CD4-positive, alpha-beta T cell treated with Interferon gamma for 1 hour (primary cell): ENCODE measurements around the gene CTNNBIP1.
A peak's percentile ranks its signal among the peaks of the same experiment; 100 is the strongest.

Experiments
- DNase-seq: peaks from one replicate; pipeline ENCODE4 v3.0.0-alpha.2; 2020

CTNNBIP1 gene

DNA sequence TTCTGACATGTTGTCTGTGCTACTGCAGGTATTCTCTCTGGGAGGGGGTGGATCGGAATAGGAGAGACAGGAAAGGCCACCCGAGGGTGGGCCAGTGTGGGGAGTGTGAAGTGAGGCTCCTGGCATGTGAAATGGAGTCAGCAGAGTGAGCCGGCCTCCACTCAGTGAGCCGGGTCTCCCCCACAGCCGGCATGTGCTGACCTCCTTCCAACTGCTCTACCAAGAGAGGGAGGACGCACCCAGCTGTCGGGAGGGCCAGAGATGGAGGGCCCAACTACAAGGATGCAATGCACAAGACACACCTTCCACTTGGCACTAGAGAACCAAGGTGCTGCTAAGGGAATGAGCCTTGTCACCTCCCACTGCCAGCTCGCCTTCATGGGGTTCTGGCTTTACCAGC is 58.1 kb downstream of the CTNNBIP1 start:
- no peak for DNase-seq

DNA sequence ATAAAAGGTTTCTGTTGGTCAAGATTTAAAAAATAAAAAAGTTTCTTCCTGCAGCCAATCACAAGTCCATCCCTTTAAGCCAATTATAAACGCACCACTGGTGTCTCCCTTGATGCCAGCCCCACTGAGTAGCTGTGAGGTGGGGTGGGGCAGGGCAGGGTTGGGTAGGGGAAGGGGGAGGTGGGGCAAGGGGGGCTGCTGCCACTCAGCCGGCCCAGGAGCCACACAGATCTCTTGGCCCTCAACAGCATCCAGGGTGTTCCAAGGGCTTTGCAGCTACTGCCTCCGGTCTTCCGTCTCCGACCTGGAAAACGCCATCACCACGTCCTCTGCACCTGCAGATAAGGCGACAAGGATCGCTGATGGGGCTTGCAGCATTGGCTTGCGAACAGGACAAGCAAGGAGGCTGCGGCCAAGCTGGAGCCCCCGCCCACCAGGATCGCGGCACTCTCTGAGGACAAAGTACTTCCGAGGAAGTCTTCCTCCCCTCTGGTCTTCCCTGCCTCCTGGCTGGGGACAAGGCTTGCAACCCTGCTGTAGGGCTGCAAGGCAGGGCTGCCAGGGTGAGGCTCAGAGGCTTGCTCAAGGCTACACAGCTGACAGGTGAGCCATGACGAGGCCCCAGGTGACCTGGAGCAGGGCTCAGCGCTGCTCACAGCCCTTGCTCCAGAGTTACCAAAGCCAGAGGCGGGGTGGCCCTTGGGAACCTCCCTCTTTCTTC is 59.5 kb downstream of the CTNNBIP1 start:
- DNase-seq = no peak

DNA sequence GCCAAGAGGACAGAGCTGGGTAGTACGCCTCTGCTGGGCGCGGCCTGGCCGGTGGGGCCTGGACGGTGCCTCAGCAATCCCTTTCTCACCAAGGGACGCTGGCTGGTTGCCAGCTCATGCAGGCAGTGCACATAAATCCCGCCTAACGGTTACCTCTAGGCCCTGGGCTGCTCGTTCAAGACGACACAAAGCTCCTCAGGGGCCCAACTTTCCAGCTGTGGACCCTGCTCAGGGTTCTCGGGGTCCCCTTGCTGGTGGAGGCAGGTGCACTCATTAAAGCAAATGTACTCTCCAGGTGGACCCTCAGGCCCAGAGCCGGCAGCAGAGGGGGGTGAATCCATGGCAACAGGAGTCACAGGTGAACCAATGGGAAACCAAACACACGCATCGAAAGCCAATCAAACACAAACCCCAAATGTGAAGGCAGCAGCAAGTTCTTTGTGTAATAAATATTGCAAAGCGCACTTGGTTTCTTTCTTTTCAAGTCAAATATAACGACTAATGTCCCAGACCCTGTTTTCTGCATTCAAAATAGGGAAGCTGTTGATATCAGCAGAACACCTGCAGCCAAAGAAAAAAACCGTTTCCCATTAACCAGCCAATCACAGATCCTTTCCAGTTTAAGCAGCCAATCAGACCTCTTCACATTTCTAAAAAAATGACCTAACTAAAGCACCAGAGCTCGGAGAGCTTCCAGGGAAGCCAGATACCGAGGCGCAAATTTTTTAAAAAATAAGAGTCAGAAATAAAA is 60.2 kb downstream of the CTNNBIP1 start:
- peak; percentile 23 for DNase-seq

DNA sequence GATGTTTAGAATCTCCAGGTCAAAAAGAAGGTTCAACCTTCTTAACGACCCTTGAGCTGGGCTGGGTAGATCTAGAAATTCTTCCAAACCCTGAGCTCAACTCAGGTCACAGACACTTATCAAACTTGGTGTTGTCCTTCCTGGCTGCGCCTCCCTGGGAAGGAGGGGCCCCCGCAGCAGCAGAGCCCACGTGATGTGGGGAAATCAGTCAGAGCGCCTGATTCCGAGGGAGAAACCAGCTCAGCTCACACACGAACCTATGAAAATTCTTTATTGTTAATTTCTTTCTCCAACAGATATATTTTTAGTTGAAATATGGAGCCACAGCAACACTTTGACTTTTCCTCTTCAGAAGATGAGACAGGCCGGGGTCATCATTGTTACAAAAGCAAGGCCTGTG is 62.0 kb downstream of the CTNNBIP1 start:
- no peak for DNase-seq

DNA sequence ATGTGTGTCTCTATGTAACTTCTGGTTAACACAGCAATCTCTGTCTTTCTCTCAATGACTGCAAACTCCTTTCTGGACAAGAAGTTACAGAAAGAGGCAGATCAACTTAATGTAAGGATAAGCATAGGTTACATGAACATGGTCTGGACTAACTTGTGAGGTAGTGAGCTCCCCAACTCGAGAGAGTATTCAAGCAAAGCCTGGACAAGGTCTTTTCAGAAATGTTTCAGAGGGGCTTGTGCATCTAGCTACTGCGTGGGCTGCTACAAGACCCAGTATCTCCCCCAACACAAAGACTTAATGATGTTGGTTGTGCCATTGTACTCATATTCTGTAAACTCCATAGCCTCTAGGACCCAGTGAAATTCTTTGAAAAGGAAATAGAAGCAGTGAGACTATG is 62.8 kb downstream of the CTNNBIP1 start:
- no peak for DNase-seq

DNA sequence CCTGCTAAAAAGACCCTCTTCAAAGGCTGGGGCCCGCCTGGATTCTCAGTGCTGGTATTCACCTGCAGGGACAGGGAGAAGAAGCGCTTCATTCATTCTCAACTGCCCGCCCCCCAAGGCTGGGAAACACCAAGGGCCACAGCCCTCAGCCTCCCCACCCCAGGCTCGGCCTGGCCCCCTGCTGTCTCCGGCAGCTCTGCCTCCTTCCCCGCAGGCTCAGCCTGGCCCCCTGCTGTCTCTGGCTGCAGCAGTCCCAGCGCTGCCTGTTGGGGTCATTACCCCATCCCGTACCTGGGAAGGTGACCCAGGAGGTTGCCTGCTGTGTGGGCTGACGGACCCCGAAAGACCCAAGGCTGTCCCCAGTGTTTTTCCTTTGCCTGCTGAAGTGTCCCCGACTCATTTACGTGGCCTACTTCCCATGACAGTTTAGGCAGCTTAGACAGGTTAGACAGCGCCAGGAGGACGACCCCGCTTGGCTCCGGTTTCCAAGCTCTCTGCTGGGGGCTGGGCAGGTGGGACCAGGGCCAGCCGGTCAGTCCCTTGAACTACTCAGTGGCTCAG is 63.4 kb downstream of the CTNNBIP1 start:
- DNase-seq = no peak

DNA sequence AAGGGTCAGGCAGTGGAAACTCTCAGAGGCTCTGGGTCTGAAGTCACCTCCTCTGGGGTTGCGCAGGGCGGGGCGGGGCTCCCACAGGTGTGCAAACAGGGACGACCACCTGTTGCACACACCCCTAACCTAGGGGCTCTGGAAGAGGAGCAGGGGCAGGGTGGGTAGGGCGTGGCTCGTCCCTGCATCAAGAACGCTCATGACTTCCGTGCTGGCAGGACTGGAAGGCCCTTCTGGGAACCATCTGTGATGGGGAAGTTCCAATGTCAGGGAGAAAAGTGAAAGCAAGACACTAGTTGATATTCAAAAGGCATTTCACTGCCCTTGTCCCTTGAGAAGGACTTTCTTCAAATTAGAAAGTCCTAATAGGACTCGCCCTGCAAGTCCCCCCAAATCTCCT is 64.2 kb downstream of the CTNNBIP1 start:
- no peak for DNase-seq

DNA sequence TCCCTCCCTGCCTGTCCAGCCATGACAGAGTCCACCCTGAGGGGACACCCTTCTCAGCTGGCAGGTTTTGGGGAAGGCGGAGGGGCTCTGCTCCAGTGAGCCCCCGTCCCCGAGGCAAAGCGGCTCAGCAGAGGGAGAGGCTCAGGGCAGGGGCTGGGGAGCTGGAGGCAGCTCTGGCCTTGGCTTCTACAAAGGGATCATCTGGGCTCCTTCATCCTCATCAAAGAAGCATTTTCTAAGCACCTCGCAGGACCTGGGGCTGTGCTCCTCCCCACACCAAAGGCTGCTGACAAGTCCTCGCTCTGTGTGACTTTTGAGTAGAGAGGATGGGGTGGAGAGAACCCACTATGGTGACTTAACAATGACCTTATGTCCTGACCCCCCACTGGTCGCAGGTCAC is 65.3 kb downstream of the CTNNBIP1 start:
- no peak for DNase-seq

DNA sequence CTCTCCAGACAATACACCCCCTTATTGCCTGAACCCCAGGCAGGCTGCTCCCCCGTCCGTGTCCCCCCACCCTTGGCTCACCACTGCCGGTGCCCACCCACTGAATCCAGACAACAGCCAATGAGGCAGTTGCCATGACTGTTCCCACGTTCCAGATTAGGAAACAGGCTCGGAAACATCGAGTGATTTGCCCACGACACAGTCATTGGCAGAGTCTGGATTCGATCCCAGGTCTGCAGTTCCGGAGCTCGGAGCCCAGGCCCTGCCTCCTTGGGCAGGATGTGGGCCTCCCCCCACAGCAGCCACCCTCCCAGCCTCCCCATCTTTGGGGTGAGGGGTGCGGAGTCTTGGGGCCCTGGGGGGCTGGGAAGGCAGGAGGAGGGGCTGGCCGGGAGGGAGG is 66.0 kb downstream of the CTNNBIP1 start:
- no peak for DNase-seq

DNA sequence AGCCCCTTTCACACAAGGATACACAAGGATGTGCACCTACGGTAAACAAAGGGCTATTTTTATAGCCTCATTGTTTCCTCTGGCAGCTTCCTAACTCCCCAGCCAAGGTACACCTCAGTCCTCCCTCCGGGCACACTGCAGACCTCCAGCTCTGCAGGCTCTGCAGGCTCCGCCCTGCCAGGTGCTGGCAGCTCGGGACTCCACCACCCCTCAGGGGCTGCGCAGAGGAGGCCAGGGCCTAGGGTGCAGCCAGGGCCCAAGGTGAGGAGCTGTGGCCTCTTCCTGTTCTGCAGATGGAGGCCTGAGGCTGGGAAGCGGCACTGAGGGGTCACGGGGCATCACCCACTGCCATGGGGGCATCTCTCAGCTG is 66.5 kb downstream of the CTNNBIP1 start:
- DNase-seq = no peak

DNA sequence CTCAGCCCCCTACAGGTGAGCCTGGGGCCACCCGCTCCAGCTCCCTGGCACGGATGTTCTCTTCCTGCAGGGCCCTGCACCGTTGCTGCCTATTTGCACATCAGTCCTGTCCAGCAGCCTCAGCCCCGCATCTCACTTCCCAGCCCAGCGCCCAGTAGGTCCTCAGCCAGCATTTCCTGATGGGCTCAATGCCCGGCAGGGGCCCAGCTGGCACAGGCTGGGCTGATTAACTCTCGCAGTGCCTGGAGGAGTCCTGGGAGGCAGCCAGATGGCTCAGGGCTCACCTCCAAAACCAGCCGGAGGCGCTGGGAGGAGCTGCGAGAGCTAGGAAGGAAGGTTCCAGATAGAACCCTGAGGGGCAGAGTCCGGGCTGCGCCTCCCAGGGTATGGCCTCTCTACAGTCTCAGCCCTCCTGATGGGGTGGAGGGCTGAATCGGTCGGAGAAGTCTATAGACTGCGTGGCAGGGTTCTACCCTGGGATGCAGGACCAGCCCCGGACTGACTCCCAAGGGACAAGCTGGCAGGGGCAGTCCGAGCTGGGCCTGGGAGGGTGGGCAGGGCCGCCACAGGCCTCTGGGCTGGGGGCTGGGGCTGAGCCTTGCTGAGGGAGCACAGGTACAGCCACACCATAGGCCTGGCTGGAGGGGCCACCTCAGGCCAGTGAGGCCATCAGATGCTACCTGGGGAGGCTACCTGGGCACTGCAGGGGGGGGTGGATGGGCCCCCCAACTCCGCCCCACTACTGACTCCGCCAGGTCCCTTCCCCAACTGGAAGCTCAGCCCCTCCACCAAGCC is 67.1 kb downstream of the CTNNBIP1 start:
- DNase-seq = no peak

DNA sequence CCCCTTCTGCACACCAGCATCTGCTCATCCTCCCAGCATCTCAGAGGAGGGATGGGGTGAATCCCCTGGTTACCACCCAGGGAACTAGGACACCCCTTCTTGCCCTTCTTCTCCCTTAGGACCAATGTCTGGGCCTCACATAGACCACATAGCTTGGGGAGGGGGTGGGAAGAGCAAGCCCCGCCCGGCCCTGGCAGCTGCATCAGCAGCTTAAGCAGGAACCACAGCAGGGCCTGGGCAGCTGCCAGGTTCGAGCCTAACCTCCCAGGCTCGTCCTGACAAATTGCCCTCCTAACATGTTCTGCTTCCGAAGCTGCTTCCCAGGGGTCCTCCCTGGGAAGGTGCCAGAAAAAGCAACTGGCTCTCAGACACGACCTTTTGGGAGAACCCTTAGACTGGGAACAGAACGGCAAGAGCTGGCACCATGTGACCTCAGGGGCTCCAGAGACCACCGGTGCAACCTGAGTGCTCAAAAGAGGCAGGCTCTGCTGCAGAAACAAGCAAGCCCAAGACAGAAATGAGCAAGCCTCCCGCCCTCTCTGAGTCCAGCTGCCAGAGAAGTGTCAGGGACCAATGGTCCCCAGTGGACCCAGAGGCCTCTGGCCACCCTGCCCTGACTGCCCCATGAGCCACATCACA is 67.9 kb downstream of the CTNNBIP1 start:
- no peak for DNase-seq

DNA sequence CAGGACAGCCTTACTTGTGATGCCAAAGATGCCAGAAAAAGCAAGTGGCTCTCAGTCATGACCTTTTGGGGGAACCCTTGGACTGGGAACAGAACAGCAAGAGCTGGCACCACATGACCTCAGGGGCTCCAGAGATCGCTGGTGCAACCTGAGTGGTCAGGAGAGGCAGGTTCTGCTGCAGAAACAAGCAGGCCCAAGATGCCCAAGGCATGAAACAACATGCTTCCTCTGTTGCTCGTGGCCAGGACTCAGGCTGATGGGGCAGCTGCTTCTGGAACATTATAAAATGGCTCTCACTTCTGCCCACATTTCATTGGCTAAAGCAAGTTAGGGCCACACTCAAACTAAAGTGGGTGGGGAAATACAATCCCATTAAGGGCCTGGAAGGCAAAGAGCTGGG is 68.6 kb downstream of the CTNNBIP1 start:
- DNase-seq = no peak

DNA sequence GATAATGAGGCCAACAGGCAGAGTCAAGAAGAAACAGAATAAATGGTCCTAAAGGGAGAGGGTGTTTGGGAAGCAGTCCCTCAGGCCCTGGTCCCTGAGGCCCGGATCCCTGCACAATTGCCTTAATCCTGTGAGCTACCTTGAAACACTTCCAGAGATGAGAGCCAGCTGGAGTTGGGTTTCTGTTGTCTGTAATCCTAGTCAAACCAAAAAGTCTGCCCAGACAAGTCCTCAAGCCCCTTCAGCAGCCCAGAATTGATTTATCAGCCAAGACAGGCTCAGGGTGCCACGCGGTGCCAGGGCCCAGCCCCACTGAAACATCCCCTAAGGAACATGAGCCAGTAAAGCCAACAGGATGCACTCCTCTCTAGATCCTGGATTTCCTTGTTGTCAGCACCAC is 69.9 kb downstream of the CTNNBIP1 start:
- DNase-seq = no peak

DNA sequence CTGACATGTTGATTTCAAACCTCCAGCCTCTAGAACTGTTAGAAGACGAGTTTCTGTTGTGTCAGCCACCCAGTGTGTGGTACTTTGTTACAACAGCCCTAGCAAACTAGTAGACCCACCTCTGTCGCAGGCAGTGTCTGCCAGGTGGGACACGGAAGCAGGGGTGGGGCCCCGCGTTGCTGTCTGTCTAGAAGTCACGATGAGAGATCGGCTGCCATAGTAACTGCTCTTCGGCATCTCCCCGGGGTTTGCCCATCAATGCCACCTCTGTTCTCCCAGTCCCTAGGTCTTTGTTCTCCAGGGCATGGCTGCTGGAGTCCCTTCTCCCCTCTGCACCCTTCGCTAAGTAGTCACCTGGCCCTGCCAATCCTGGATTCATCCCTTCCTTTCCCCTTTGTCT is 71.1 kb downstream of the CTNNBIP1 start:
- no peak for DNase-seq

DNA sequence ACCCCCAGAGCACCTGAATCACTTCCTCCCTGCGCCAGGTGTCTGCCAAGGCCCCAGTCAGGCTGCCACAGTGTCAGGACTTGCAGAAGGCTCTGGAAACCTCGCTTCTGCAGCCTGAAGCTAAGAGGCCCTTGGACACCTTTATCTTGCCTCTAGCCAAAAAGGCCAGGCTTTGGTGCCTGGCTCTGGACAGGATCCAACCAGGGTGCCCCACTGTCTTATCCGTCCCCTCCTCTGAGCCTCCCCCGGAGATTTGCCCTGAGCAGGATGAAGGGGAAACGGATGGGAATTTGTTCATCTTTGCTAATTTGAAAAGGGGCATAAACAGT is 73.5 kb downstream of the CTNNBIP1 start:
- DNase-seq = no peak

DNA sequence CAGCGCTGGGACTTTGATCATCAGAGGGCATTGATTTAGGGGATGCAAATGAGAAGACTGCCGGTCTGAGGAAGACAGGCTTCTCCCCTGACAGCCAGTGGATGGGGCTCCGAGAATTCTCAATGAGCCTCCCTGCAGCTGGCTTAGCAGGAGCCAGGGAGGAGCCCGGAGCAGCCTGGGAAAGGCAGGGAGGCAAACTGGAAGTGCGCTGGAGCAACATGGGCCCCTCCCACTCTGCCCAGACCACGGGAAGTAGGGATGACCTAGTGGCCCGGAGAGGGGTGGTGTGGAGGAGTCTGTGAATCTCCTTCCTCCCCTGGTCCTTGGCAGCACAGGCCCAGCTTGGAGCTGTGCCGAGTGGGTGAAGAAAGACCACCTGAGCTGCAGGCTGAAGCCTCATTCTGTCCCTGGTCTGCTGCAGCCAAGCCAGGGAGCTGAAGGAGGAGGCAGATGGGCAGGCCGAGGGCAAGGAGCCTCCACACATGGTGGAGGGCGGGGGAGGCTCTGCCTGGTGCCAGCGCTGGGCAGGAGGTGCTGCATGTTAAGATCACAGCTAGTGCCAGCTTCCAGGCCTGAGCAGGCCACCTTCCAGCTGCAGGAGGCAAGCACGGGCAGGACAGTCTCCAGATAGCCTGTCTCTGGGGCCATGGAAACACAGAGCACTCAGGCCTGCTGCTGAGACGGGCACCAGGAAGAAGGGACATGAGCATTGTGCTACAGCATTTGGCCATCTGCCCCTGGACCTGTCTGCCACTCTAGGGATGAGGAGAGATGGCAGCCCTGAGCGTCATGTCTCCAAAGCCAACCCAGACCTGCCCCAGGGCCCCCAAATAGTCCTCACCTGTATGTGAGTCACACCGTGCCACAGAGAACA is 74.1 kb downstream of the CTNNBIP1 start:
- no peak for DNase-seq

DNA sequence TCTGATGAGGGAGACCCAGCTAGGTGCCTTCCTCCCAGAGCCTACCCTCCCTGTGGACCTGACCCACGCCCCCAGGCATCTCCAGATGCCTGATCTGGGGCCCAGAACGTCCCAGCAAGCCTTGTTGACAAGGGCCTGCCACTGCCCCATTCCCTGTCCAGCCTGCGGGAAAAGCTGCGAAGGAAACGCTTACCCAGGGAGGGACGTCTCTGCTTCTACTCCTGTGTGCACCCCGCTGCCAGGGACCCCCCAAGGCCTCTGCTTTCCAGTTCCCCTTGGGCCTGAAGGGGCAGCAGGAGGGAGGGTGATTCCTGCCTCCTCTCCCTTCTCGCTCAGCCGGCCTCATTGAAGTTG is 74.7 kb downstream of the CTNNBIP1 start:
- no peak for DNase-seq

DNA sequence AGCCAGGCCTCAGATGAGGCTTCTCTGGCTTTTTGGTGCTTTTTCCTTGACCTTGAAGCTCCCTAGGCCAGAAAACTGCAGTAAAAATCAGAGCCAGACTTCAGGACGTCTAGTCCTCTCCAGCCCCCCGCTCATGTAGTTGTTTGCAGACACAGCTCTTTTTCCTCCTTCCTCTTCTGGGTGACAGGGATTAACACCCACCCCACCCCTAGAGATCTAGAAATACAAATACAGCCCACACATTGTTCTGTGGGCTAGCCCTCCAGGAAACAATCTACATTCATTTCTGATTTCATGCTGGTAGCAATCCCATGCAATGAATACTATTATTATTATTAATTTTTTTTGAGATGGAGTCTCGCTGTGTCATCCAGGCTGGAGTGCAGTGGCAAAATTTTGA is 76.4 kb downstream of the CTNNBIP1 start:
- DNase-seq = no peak

DNA sequence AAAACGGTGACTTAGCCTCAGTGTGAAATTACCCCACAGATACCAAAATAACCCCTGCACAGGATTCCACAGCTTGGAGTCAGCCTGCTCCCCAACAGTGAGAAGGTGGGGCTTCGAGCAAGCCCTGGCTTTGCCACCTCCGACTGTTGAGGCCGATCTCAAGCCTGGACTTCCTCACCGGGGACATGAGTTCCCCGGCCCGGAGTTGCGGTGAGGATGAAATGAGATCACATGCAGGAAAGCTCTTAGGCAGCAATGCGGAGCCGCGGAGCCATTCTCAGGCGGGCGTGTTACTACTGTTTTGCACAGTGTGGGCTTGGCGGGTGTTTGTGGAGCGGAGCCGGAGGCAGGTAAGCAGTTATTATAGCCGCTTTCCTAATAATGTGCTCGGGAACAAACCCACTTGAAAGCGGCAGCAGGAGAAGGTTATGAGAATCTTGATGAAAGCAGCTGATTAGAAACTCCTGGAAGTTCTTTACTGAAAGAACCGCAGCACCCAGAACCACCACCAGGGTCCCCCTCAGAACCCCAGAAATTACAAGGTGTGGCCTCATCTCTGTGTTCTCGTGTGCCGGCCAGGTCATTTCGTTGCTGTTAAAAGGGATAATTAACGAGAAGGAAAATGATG is 82.4 kb downstream of the CTNNBIP1 start:
- DNase-seq = no peak

DNA sequence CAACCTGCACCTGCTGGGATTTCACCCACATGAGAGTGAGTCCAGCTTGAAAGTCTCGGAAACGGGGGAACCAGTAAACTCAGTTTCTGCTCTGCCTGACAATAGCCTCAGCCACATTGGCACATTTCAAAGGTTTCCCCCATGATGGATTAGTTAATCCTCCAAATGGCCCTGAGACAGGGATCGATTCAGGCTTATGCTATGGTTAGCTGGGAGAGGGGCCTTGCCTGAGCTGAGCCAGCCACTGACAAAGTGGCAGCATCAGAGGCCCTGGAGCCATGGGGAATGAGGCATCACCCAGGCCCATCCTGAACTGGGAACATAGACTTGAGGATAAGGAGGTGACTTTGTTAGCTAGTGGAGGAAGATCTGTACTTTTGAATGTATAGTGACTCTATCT is 83.5 kb downstream of the CTNNBIP1 start:
- DNase-seq = no peak

DNA sequence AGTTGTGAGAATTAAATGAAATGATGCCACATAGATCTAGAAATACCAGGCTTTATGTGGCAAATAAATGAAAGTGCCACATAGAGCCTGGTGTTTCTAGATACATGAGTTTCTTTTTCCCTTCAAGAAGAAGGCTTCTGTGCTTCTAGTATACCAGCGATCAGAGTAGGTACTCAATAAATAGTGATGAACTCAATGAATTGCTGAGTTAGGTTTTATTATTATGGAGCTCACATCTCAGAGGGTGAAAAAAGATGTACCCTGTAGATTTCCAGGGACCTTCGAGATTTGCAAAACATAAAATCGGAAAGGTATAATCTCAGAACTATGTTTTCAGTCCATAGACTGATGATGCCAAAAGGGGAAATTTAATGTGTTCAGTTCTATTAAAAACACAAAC is 84.0 kb downstream of the CTNNBIP1 start:
- no peak for DNase-seq
